Measurements from ENCODE around the gene HIGD1A. TPM values are rescaled to one million over a fixed set of nuclear protein-coding genes. Genes with fewer than 3 reads are reported as not detected.

Gene HIGD1A
- total and polyA plus RNA-seq, 2 of the 8 experiments (the other 6 are each of a cell fraction or from before 2014, with no cell fraction given) = 67.3 to 95.4 TPM

- H4K91ac ChIP-seq (replicated peaks; ENCODE audit: insufficient read length, low read length) = no peak overlapping the region
- H3K56ac ChIP-seq (replicated peaks; ENCODE audit: insufficient read length, low read depth, low read length) = no peak overlapping the region
- no peak overlapping the region for H3K4me3 ChIP-seq (ENCODE audit: extremely low read depth in 1 of 4, insufficient read depth in 2 of 4, low read depth in 3 of 4, low read length in 4 of 4)
- H2AFZ ChIP-seq (ENCODE audit: low read length) = no peak overlapping the region
- H3K79me1 ChIP-seq (ENCODE audit: low read depth, low read length) = no peaks in the 10 kb centered on the region
- H2BK12ac ChIP-seq (ENCODE audit: low read depth, low read length) = no peak overlapping the region
- no peak overlapping the region for H3K14ac ChIP-seq (ENCODE audit: insufficient read length)
- H3K27ac ChIP-seq (ENCODE audit: low read depth, low read length) = no peak overlapping the region
- ChIA-PET POLR2A (ENCODE audit: partially characterized antibody) (interaction anchor here (0.9 kb wide), 1 partner anchor 13 kb away, joined by 4 read pairs; no protein-coding TSS in a partner anchor), CTCF (ENCODE audit: partially characterized antibody) (interaction anchor here (1.0 to 5.3 kb wide), 7 partner anchors 13 to 336 kb away, joined by 3 to 34 read pairs (median 3); no protein-coding TSS in a partner anchor)
- no peak overlapping the region for H3K18ac ChIP-seq (ENCODE audit: extremely low read depth, low read length)
- no peaks in the 10 kb centered on the region for H4K20me1 ChIP-seq (replicated peaks in 1 of 2; ENCODE audit: control insufficient read depth in 1 of 2, insufficient read depth in 2 of 2, low read length in 2 of 2)
- peaks cover 0 to 5% (median 0%) of the 10 kb centered on the region in 4 experiments; a peak in 2 of 7 replicates for H3K4me1 ChIP-seq (replicated peaks in 1 of 4; ENCODE audit: control insufficient read depth in 3 of 4, insufficient read depth in 4 of 4, low read length in 3 of 4)
- H3K36me3 ChIP-seq (ENCODE audit: control insufficient read depth in 2 of 4, insufficient read depth in 4 of 4, low read length in 3 of 4) = no peaks in the 10 kb centered on the region
- no peak overlapping the region for H4K5ac ChIP-seq (ENCODE audit: insufficient read length, low read depth, low read length)
- H3K4ac ChIP-seq (replicated peaks; ENCODE audit: insufficient read length, low read depth, low read length) = no peak overlapping the region
- WGBS, 2 experiments (ENCODE audit: extremely low coverage in 1 of 2, insufficient coverage in 1 of 2, insufficient read length in 1 of 2, insufficient replicate concordance in 2 of 2, low coverage in 1 of 2, low lambda C conversion rate in 2 of 2, missing lambda C conversion rate in 1 of 2) = 68% methylated on average over 2 of the region's 2 CpGs; no CpG with 5 or more reads in 1 of the 2 experiments
- no peak overlapping the region for H4K8ac ChIP-seq (ENCODE audit: extremely low read depth, insufficient read depth, low read length)
- H2BK5ac ChIP-seq (ENCODE audit: low read depth, low read length) = no peak overlapping the region
- H3K23me2 ChIP-seq (ENCODE audit: low read depth, low read length) = no peaks in the 10 kb centered on the region
- no peak overlapping the region for H2BK120ac ChIP-seq (replicated peaks; ENCODE audit: low read depth, low read length)
- FAIRE-seq (no peak), DNase-seq (ENCODE audit: low read depth in 1 of 2, low spot score in 2 of 2) (no peak)
- H3K4me2 ChIP-seq (ENCODE audit: insufficient read depth in 1 of 2, low read depth in 2 of 2, low read length in 2 of 2) = no peak overlapping the region
- H3K23ac ChIP-seq (ENCODE audit: insufficient read length) = no peak overlapping the region
- H2BK15ac ChIP-seq (ENCODE audit: low read length) = no peak overlapping the region
- no peak overlapping the region for H3K9ac ChIP-seq (replicated peaks in 1 of 4; ENCODE audit: extremely low read depth in 1 of 4, low read depth in 3 of 4, low read length in 3 of 4)
- H2BK20ac ChIP-seq (ENCODE audit: low read length) = no peak overlapping the region
- no peaks in the 10 kb centered on the region for H3K9me3 ChIP-seq (ENCODE audit: insufficient read depth in 2 of 2, low read depth in 1 of 2, low read length in 1 of 2)
- no peaks in the 10 kb centered on the region for H3K79me2 ChIP-seq (ENCODE audit: control insufficient read depth in 1 of 2, insufficient read depth in 2 of 2, low read length in 2 of 2)
- no peak overlapping the region for H2AK5ac ChIP-seq (ENCODE audit: low read depth, low read length)
- no peaks in the 10 kb centered on the region for H3K27me3 ChIP-seq (replicated peaks in 1 of 4; ENCODE audit: control insufficient read depth in 3 of 4, extremely low read depth in 1 of 4, insufficient read depth in 3 of 4, low read length in 3 of 4)
Observed at GRCh38 chr3:42852441-42852840, 48.2 kb upstream of the HIGD1A start.

Data from H1 (cell line).